ENCODE results near the gene SINHCAF. TPM values are rescaled to one million over a fixed set of nuclear protein-coding genes. Genes with fewer than 3 reads are reported as not detected.

Gene SINHCAF
- total RNA-seq, 1 donor from 2014 or later: 157 TPM

- H3K9me3 Mint-ChIP-seq: no peaks in the 10 kb centered on the region
- DNase-seq (no peak), ATAC-seq (ENCODE audit: low read depth) (no peak)
- peaks cover 19% of the 10 kb centered on the region for H3K36me3 Mint-ChIP-seq (ENCODE audit: low read depth)
- peak overlapping the region; percentile 97 for H3K27ac Mint-ChIP-seq
- peak overlapping the region; percentile 96 for H3K4me3 Mint-ChIP-seq
- intact Hi-C loops (cut with micrococcal nuclease): loop anchor here (10.0 kb wide), 2 partner anchors 642 to 1938 kb away; partner anchors contain the start of gene ERGIC2
- no peaks in the 10 kb centered on the region for H3K27me3 Mint-ChIP-seq
- CTCF ChIA-PET: interaction anchor here (1.5 kb wide), 1 partner anchor 24 kb away, joined by 3 read pairs; no protein-coding TSS in a partner anchor
- POLR2A ChIA-PET: interaction anchor here (6.1 kb wide), 1 partner anchor 24 kb away, joined by 116 read pairs; no protein-coding TSS in a partner anchor
- H3K4me1 Mint-ChIP-seq: peaks cover 62% of the 10 kb centered on the region
- TF ChIP-seq CTCF (IDR thresholded peaks at IDR 0.05): no peak
Measured at GRCh38 chr12:31322801-31323207, 3.1 kb downstream of the SINHCAF start.

- intact Hi-C loops (cut with micrococcal nuclease): loop anchor here (10.0 kb wide), 2 partner anchors 643 to 1937 kb away; partner anchors contain the start of gene ERGIC2
- POLR2A ChIA-PET: interaction anchor here (6.1 kb wide), 1 partner anchor 23 kb away, joined by 116 read pairs; no protein-coding TSS in a partner anchor
- no peak for DNase-seq
- peak overlapping the region; percentile 71 for H3K4me3 Mint-ChIP-seq
- no peak for TF ChIP-seq CTCF (IDR thresholded peaks at IDR 0.05)
- H3K4me1 Mint-ChIP-seq: peaks cover 71% of the 10 kb centered on the region
- H3K27me3 Mint-ChIP-seq: no peaks in the 10 kb centered on the region
- H3K36me3 Mint-ChIP-seq (ENCODE audit: low read depth): peaks cover 19% of the 10 kb centered on the region
- no peak for ATAC-seq (ENCODE audit: low read depth)
- CTCF ChIA-PET: interaction anchor here (1.5 kb wide), 1 partner anchor 23 kb away, joined by 3 read pairs; no protein-coding TSS in a partner anchor
- peak overlapping the region; percentile 83 for H3K27ac Mint-ChIP-seq
- no peaks in the 10 kb centered on the region for H3K9me3 Mint-ChIP-seq
Measured at GRCh38 chr12:31321897-31322228, 4.1 kb downstream of the SINHCAF start.

GRCh38 chr12:31321186-31321896 lies 4.6 kb downstream of the SINHCAF start:
- intact Hi-C loops (cut with micrococcal nuclease): loop anchor here (10.0 kb wide), 2 partner anchors 643 to 1937 kb away; partner anchors contain the start of gene ERGIC2
- H3K4me1 Mint-ChIP-seq: peaks cover 73% of the 10 kb centered on the region
- CTCF ChIA-PET: no interaction called here
- DNase-seq: no peak
- peak overlapping the region; percentile 71 for H3K4me3 Mint-ChIP-seq
- H3K27me3 Mint-ChIP-seq: no peaks in the 10 kb centered on the region
- POLR2A ChIA-PET: interaction anchor here (0.6 to 6.1 kb wide), 2 partner anchors 12 to 22 kb away, joined by 9 to 116 read pairs; no protein-coding TSS in a partner anchor
- peaks cover 19% of the 10 kb centered on the region for H3K36me3 Mint-ChIP-seq (ENCODE audit: low read depth)
- ATAC-seq (ENCODE audit: low read depth): no peak
- TF ChIP-seq CTCF (IDR thresholded peaks at IDR 0.05): no peak
- H3K9me3 Mint-ChIP-seq: no peaks in the 10 kb centered on the region
- H3K27ac Mint-ChIP-seq: peak overlapping the region; percentile 83

GRCh38 chr12:31318657-31319269 lies 7.2 kb downstream of the SINHCAF start:
- ATAC-seq (ENCODE audit: low read depth) (no peak), DNase-seq (no peak)
- Mint-ChIP-seq H3K9me3 (no peaks in the 10 kb centered on the region), H3K4me1 (peaks cover 89% of the 10 kb centered on the region), H3K4me3 (peak overlapping the region; percentile 79), H3K27me3 (no peaks in the 10 kb centered on the region), H3K36me3 (ENCODE audit: low read depth) (peaks cover 15% of the 10 kb centered on the region), H3K27ac (peak overlapping the region; percentile 82)
- POLR2A ChIA-PET: interaction anchor here (0.6 to 2.3 kb wide), 4 partner anchors 9 to 20 kb away, joined by 3 to 15 read pairs (median 3); no protein-coding TSS in a partner anchor
- CTCF ChIA-PET: no interaction called here
- no peak for TF ChIP-seq CTCF (IDR thresholded peaks at IDR 0.05)
- intact Hi-C loops (cut with micrococcal nuclease): loop anchor here (1.0 kb wide), 1 partner anchor 7 kb away; no protein-coding TSS in a partner anchor

Measured in activated B cell treated with CpG ODN at 0.5 μM for 24 hours (primary cell).